Mesendoderm (in vitro differentiated cells): Measurements from ENCODE around the gene NRP1.

Experiments used
- DNase-seq: peaks from one replicate; pipeline ENCODE4 v3.0.0; 2013
- H2AK5ac ChIP-seq: 2 replicates; pipeline ENCODE4 v1.6.1; 2013; ENCODE audit warnings: low read length, inconsistent platforms
- H2BK120ac ChIP-seq: 2 replicates; pipeline ENCODE4 v1.6.1; 2013; ENCODE audit warnings: low read depth, mild to moderate bottlenecking, low read length, moderate library complexity, mixed read lengths
- H2BK15ac ChIP-seq: replicated peaks from 2 replicates; pipeline ENCODE4 v1.6.1; 2013; ENCODE audit warnings: low read depth, mild to moderate bottlenecking, moderate library complexity
- H2BK5ac ChIP-seq: 2 replicates; pipeline ENCODE4 v1.6.1; 2013; ENCODE audit warnings: low read length, inconsistent platforms
- H3K18ac ChIP-seq: 2 replicates; pipeline ENCODE4 v1.6.1; 2013; ENCODE audit warnings: mild to moderate bottlenecking, low read length, mixed read lengths
- H3K23ac ChIP-seq: one replicate; pipeline ENCODE4 v1.6.1; 2013; ENCODE audit warnings: low read length
- H3K27ac ChIP-seq: 2 replicates; pipeline ENCODE4 v1.5.1; 2013; ENCODE audit warnings: low read depth, mild to moderate bottlenecking, inconsistent platforms, low read length, moderate library complexity
- H3K27me3 ChIP-seq: 2 replicates; pipeline ENCODE4 v1.6.1; 2013; ENCODE audit warnings: low read length, control low read depth, mild to moderate bottlenecking, inconsistent platforms; ENCODE audit not compliant: insufficient read depth, poor library complexity
- H3K36me3 ChIP-seq: 2 replicates; pipeline ENCODE4 v1.6.1; 2013; ENCODE audit warnings: low read length, inconsistent platforms; ENCODE audit not compliant: control insufficient read depth, insufficient read depth
- H3K4ac ChIP-seq: one replicate; pipeline ENCODE4 v1.6.1; 2013; ENCODE audit warnings: low read depth, mild to moderate bottlenecking, low read length, moderate library complexity
- H3K4me1 ChIP-seq: 2 replicates; pipeline ENCODE4 v1.6.1; 2013; ENCODE audit warnings: low read depth, low read length, inconsistent platforms; ENCODE audit not compliant: control insufficient read depth
- H3K4me2 ChIP-seq: 2 replicates; pipeline ENCODE4 v1.6.1; 2013; ENCODE audit warnings: low read length
- H3K4me3 ChIP-seq: 2 replicates; pipeline ENCODE4 v1.5.1; 2013; ENCODE audit warnings: mild to moderate bottlenecking, low read length
- H3K56ac ChIP-seq: one replicate; pipeline ENCODE4 v1.6.1; 2013; ENCODE audit warnings: low read length
- H3K79me1 ChIP-seq: 2 replicates; pipeline ENCODE4 v1.6.1; 2013; ENCODE audit warnings: low read length, inconsistent platforms
- H3K79me2 ChIP-seq: 2 replicates; pipeline ENCODE4 v1.6.1; 2013; ENCODE audit warnings: mild to moderate bottlenecking, low read length; ENCODE audit not compliant: control insufficient read depth, insufficient read depth
- H3K9ac ChIP-seq: 2 replicates; pipeline ENCODE4 v1.6.1; 2013; ENCODE audit warnings: low read length, inconsistent platforms
- H4K5ac ChIP-seq: one replicate; pipeline ENCODE4 v1.6.1; 2013; ENCODE audit warnings: low read length
- H4K8ac ChIP-seq: one replicate; pipeline ENCODE4 v1.6.1; 2013; ENCODE audit warnings: low read depth, mild to moderate bottlenecking, control low read depth, low read length, moderate library complexity
- WGBS: extraction: QIAGEN DNeasy Blood & Tissue Kit; methylation state at CpG from one replicate; pipeline ENCODE4 v1.1.7; 2013; ENCODE audit warnings: low lambda C conversion rate, missing lambda C conversion rate; ENCODE audit not compliant: insufficient coverage; ENCODE audit errors: extremely low coverage; 5-methylcytosine and 5-hydroxymethylcytosine counted together

NRP1 gene

GRCh38 chr10:33160151-33160550, 174.3 kb downstream of the NRP1 start:
- Histone ChIP-seq H3K27ac (no peak overlapping the region), H3K4me1 (no peaks in the 10 kb centered on the region), H2BK120ac (no peak overlapping the region), H3K4me2 (no peak overlapping the region), H4K5ac (no peak overlapping the region), H4K8ac (no peak overlapping the region), H3K27me3 (no peaks in the 10 kb centered on the region), H3K23ac (no peak overlapping the region), H2BK15ac (no peak overlapping the region), H3K79me2 (no peaks in the 10 kb centered on the region), H2AK5ac (no peak overlapping the region), H2BK5ac (no peak overlapping the region), H3K56ac (no peak overlapping the region), H3K4ac (no peak overlapping the region), H3K18ac (no peak overlapping the region), H3K36me3 (no peaks in the 10 kb centered on the region), H3K4me3 (no peak overlapping the region), H3K9ac (no peak overlapping the region), H3K79me1 (no peaks in the 10 kb centered on the region)
- no CpG with 5 or more reads among the region's 8 CpGs for WGBS
- DNase-seq, result peak; percentile 86

- no peak overlapping the region for H4K5ac ChIP-seq
- H4K8ac ChIP-seq, result no peak overlapping the region
- no peak overlapping the region for H2BK120ac ChIP-seq
- no peak overlapping the region for H3K27ac ChIP-seq
- no peaks in the 10 kb centered on the region for H3K79me1 ChIP-seq
- no peak overlapping the region for H3K23ac ChIP-seq
- H3K4ac ChIP-seq, result no peak overlapping the region
- H2AK5ac ChIP-seq, result no peak overlapping the region
- no peak overlapping the region for H3K4me3 ChIP-seq
- no peaks in the 10 kb centered on the region for H3K27me3 ChIP-seq
- DNase-seq, result peak; percentile 58
- H3K18ac ChIP-seq, result no peak overlapping the region
- no CpG with 5 or more reads among the region's 4 CpGs for WGBS
- H3K79me2 ChIP-seq, result no peaks in the 10 kb centered on the region
- H3K36me3 ChIP-seq, result no peaks in the 10 kb centered on the region
- H3K9ac ChIP-seq, result no peak overlapping the region
- H3K4me2 ChIP-seq, result no peak overlapping the region
- no peak overlapping the region for H3K56ac ChIP-seq
- H3K4me1 ChIP-seq, result no peaks in the 10 kb centered on the region
- no peak overlapping the region for H2BK5ac ChIP-seq
- no peak overlapping the region for H2BK15ac ChIP-seq
These were observed 177.4 kb downstream of the NRP1 start for GRCh38 chr10:33157103-33157502.

- Histone ChIP-seq H3K23ac (no peak overlapping the region), H3K4ac (peak overlapping the region; percentile 25), H3K27ac (no peak overlapping the region), H3K9ac (no peak overlapping the region), H3K79me1 (no peaks in the 10 kb centered on the region), H3K36me3 (no peaks in the 10 kb centered on the region), H2BK15ac (no peak overlapping the region), H3K18ac (no peak overlapping the region), H2BK5ac (no peak overlapping the region), H3K4me1 (no peaks in the 10 kb centered on the region), H3K56ac (no peak overlapping the region), H3K4me2 (no peak overlapping the region), H4K8ac (no peak overlapping the region), H3K4me3 (no peak overlapping the region), H2AK5ac (no peak overlapping the region), H3K27me3 (no peaks in the 10 kb centered on the region), H3K79me2 (no peaks in the 10 kb centered on the region), H4K5ac (no peak overlapping the region), H2BK120ac (no peak overlapping the region)
- peak; percentile 68 for DNase-seq
- WGBS, result no CpG with 5 or more reads among the region's 10 CpGs
These were observed 178.5 kb downstream of the NRP1 start for GRCh38 chr10:33155720-33156638.

GRCh38 chr10:33154590-33154989, 179.9 kb downstream of the NRP1 start:
- no peak overlapping the region for H2AK5ac ChIP-seq
- H3K27me3 ChIP-seq, result no peaks in the 10 kb centered on the region
- H2BK120ac ChIP-seq, result no peak overlapping the region
- no peak overlapping the region for H3K9ac ChIP-seq
- no peak overlapping the region for H3K18ac ChIP-seq
- H3K23ac ChIP-seq, result no peak overlapping the region
- H3K4me2 ChIP-seq, result no peak overlapping the region
- no CpG with 5 or more reads among the region's 5 CpGs for WGBS
- H3K27ac ChIP-seq, result no peak overlapping the region
- no peaks in the 10 kb centered on the region for H3K79me2 ChIP-seq
- no peaks in the 10 kb centered on the region for H3K79me1 ChIP-seq
- H4K5ac ChIP-seq, result no peak overlapping the region
- H3K4me3 ChIP-seq, result no peak overlapping the region
- no peak overlapping the region for H3K56ac ChIP-seq
- DNase-seq, result no peak
- H3K4ac ChIP-seq, result no peak overlapping the region
- H3K36me3 ChIP-seq, result no peaks in the 10 kb centered on the region
- H4K8ac ChIP-seq, result no peak overlapping the region
- no peaks in the 10 kb centered on the region for H3K4me1 ChIP-seq
- H2BK5ac ChIP-seq, result no peak overlapping the region
- no peak overlapping the region for H2BK15ac ChIP-seq

GRCh38 chr10:33153968-33154327, 180.5 kb downstream of the NRP1 start:
- H4K8ac ChIP-seq, result no peak overlapping the region
- H3K4ac ChIP-seq, result no peak overlapping the region
- no peak overlapping the region for H3K4me2 ChIP-seq
- no peaks in the 10 kb centered on the region for H3K4me1 ChIP-seq
- H3K23ac ChIP-seq, result peak overlapping the region; percentile 15
- no peak overlapping the region for H3K4me3 ChIP-seq
- no peak overlapping the region for H3K9ac ChIP-seq
- H2AK5ac ChIP-seq, result no peak overlapping the region
- no peak overlapping the region for H2BK120ac ChIP-seq
- no CpG with 5 or more reads among the region's 3 CpGs for WGBS
- no peaks in the 10 kb centered on the region for H3K36me3 ChIP-seq
- DNase-seq, result no peak
- H2BK5ac ChIP-seq, result no peak overlapping the region
- H4K5ac ChIP-seq, result no peak overlapping the region
- no peaks in the 10 kb centered on the region for H3K79me2 ChIP-seq
- no peak overlapping the region for H2BK15ac ChIP-seq
- H3K18ac ChIP-seq, result no peak overlapping the region
- H3K56ac ChIP-seq, result no peak overlapping the region
- H3K79me1 ChIP-seq, result no peaks in the 10 kb centered on the region
- no peak overlapping the region for H3K27ac ChIP-seq
- no peaks in the 10 kb centered on the region for H3K27me3 ChIP-seq
